GM20431 (cell line): ENCODE data around the gene SERPINA5.
"Not testable (repeated sequence)": the region's sequence is repeated elsewhere in the genome, so short reads cannot be mapped to it uniquely, and the experiment has no call there.

ENCODE experiments used
- in situ Hi-C: fragments of 300-500 bp; cut with MseI, MboI; formaldehyde crosslinking; loops from one replicate; pipeline ENCODE4 v1.15.0; 2020; ENCODE audit warnings: low sequenced_read_pairs; ENCODE audit not compliant: unreplicated experiment

The SERPINA5 gene

DNA sequence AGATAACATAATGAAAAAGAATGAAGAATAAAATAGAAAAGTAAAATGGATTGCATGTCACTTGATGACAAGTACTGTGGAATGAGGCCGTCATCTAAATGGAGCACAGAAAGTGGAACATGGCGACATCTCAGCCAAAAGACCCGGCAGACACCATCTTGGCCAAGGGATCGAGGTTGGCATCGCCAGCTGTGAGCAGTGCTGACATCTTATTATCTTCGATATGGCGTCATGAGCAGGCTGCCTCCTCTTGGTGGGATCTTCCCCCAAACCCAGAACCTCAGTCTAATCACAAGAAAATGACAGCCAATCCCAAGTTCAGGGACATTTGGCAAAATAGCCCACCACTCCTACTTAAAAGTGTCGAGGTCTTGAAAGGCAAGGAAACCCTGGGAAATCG is 15.1 kb downstream of the SERPINA5 start:
- in situ Hi-C loops = no loop called here

DNA sequence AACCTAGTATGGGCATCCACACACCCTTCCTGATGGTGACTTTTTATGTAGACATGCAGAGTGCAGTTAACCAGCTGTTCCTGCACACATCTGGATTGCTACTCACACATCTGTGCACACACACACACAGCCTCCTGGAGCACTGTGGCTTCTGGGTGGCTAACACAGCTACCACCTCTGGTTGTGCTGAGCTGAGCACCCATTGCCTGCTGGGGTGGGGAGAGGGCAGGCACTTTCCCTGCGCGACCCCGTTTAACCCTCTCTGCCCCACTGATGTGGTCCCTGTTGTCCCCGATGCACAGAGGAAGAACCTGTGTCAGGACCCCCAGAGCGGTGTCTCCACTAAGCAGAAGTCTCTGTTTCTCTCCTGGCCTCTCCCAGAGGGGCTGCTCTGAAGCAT is 16.6 kb downstream of the SERPINA5 start:
- in situ Hi-C loops = no loop called here

DNA sequence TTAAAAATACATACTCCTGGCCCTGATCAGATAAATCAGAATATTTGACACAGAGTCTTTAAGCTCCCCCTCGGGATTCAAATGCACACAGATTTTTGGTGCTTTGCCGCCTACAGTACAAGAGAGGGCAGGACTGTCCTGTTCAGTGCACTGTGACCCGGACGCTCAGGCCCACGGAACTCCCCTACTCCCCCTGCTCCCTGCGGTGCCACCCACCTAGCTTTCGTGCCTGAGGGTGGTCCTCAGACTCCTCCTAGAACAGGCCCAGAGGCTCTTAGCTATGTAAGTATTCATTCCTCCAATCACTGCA is 17.2 kb downstream of the SERPINA5 start:
- in situ Hi-C loops = no loop called here

- in situ Hi-C loops = no loop called here
Observed at GRCh38 chr14:94598816-94599655, 17.8 kb downstream of the SERPINA5 start.

DNA sequence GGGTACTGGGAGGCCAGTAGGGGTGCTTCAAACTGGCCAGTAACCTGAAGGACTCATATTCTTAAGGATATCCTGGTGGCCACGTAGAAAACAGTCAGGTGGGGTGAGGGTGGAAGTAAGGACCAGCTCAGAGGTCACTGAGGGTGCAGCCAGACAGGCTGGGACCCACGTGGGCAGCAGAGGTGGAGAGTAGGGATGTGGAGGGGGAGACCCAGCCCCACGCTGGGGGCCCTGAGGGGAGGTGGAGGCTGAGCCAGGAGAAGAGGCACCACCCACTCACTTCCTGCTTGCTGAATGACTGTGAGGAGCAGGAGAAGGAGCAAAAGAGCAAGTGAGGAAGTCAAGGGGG is 18.4 kb downstream of the SERPINA5 start:
- in situ Hi-C loops = no loop called here

DNA sequence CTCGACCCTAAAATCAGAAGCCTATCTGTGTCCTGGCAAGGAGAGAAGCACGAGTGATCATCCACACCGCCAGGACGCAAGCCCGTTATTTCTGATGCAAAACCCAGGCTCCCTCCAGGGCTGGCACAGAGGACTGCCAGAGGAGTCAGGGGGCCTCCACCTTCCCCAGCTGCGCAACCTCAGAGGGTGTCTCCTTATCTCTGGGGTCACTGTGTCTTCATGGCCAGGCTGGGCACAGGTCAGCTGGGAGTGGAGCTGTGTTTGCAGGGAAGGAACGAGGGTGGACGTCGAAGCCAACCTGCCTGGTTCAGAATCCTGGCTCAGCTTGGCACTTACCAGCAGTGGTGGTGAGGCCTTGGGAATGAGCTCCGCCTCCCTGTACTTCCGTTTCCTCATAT is 18.9 kb downstream of the SERPINA5 start:
- in situ Hi-C loops = no loop called here

DNA sequence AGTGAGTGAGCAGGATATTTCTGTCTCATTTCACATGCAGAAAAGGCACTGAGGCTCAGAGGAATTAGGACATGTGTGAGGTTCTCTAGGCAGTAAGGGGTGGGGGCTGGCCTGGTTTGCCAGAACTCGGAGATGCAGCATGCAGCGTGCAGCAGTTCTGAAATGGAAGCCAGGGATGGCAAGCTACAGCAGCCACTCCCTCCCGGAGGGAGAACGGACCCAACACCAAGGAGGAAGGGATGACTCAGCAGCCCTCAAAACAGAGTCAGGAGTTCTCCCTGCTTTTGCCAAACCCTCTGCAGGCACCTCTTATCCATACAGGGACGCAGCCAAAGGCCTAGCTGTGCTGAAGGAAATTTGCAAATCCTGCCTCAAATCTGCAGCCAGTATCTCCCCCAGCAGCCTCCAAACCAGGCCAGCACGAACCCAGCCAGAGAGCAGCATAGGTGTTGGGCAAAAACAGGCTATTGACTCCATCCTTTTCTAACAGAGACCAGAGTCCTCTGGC is 20.7 kb downstream of the SERPINA5 start:
- in situ Hi-C loops = no loop called here

DNA sequence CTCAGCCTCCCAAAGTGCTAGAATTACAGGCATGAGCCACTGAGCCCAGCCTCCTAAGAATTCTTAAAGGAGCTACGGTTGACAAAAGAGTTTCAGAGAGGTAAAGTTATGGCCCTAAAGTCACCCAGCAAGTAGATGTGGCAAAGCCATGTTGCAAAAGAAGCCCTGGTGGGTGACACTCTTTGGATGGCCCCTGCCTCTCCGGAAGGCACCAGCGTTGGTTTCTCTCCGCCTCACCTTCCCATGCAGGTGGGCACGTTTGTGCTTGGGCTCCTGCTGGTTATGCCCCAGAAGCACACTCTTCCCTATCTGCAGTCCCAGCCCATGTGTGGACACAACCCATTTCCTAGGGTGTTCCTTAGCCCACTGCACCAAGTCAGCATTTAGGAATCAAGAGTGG is 21.5 kb downstream of the SERPINA5 start:
- in situ Hi-C loops = no loop called here

- in situ Hi-C loops = no loop called here
Observed at GRCh38 chr14:94605361-94605760, 24.1 kb downstream of the SERPINA5 start.

DNA sequence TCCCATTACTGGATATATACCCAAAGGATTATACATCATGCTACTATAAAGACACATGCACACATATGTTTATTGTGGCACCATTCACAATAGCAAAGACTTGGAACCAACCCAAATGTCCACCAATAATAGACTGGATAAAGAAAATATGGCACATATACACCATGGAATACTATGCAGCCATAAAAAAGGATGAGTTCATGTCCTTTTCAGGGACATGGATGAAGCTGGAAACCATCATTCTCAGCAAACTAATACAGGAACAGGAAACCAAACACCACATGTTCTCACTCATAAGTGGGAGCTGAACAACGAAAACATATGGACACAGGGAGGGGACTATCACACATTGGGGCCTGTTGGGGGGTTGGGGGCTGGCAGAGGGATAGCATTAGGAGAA is 27.7 kb downstream of the SERPINA5 start:
- in situ Hi-C loops = not testable (repeated sequence)

GRCh38 chr14:94611179-94611578 is 30.0 kb downstream of the SERPINA5 start:
- in situ Hi-C loops = no loop called here

DNA sequence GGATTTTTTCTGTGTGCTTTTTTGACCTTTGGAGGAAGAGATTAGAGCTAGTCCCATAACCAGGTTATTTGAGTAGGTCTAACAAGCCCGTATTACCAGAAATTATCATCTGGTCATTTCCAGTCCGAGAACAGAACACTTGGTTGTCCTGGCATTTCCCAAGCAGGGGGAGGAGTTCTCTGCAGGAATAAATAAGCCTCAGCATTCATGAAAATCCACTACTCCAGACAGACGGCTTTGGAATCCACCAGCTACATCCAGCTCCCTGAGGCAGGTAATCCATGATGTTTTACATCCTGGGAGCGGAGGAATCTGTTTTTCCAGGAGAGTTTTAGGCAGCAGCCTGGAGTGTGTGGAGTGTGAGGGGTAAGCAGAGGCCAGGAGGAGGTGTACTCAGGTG is 30.9 kb downstream of the SERPINA5 start, which contains the start of gene SERPINA3:
TSS of gene SERPINA3 (plus strand) at position 218 of the 400 bp plus-strand sequence. CDS start 2,051 bp downstream, outside the sequence.
- in situ Hi-C loops = no loop called here

- in situ Hi-C loops = no loop called here
Observed at GRCh38 chr14:94612580-94613554, 31.6 kb downstream of the SERPINA5 start.

DNA sequence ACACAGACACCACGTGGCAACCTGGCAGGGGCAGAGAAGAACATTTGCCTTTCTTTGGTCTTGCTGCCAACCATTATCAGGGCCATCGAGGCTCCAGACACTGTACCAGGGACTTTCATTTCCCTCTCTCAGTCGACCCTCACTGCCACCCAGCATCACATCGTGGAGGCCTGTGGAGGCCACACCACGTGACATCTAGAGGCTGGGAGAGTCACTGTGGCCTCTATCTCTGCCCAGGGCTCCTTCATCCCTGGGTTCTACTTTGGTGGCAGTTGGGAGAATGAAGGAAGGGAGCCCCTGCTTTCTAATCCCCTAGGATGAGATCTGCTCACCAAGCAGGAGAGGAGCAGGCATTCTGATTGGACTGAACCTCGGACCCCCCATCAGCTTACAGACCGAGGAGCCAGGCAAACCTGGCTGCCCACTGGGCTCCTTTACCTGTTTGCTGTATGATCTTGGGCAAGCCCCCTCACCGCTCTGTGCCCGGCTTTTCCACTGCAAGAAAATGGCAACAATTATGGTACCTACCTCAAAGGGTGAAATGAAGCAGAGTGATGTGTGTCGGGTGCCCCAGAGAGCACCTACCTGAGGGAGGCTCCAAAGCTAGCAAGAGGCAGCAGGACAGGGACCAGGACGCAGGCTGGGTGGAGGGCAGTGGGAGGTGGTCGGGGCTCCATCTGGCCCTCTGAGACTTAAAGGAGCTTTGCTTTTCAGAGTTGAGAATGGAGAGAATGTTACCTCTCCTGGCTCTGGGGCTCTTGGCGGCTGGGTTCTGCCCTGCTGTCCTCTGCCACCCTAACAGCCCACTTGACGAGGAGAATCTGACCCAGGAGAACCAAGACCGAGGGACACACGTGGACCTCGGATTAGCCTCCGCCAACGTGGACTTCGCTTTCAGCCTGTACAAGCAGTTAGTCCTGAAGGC is 32.8 kb downstream of the SERPINA5 start:
- in situ Hi-C loops = no loop called here

DNA sequence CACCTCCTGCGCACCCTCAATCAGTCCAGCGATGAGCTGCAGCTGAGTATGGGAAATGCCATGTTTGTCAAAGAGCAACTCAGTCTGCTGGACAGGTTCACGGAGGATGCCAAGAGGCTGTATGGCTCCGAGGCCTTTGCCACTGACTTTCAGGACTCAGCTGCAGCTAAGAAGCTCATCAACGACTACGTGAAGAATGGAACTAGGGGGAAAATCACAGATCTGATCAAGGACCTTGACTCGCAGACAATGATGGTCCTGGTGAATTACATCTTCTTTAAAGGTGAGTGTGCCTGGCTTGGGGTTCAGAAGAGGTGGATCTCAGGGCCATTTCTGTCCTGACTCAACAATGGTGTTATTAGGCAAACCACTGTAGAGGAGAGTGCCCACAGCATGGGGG is 33.6 kb downstream of the SERPINA5 start:
- in situ Hi-C loops = no loop called here

- in situ Hi-C loops = no loop called here
Observed at GRCh38 chr14:94615254-94615653, 34.0 kb downstream of the SERPINA5 start.

GRCh38 chr14:94615823-94616570 is 34.8 kb downstream of the SERPINA5 start:
- in situ Hi-C loops = no loop called here

- in situ Hi-C loops = no loop called here
Observed at GRCh38 chr14:94617366-94617941, 36.2 kb downstream of the SERPINA5 start.
